Glutamatergic neuron (in vitro differentiated cells): Measurements from ENCODE around the gene MAJIN. TPM values are rescaled to one million over a fixed set of nuclear protein-coding genes. Genes with fewer than 3 reads are reported as not detected.

Source experiments
- DNase-seq: peaks from one replicate; pipeline ENCODE4 v3.0.0; 2022
- H3K27ac Mint-ChIP-seq: one replicate; pipeline ENCODE4 v1.8.0; 2020; ENCODE audit warnings: mild to moderate bottlenecking, mixed read lengths, inconsistent platforms; ENCODE audit not compliant: unreplicated experiment
- H3K27me3 Mint-ChIP-seq: one replicate; pipeline ENCODE4 v1.8.0; 2020; ENCODE audit warnings: mild to moderate bottlenecking, moderate library complexity, mixed read lengths, inconsistent platforms; ENCODE audit not compliant: unreplicated experiment
- H3K36me3 Mint-ChIP-seq: one replicate; pipeline ENCODE4 v1.8.0; 2020; ENCODE audit warnings: mild to moderate bottlenecking, mixed read lengths, inconsistent platforms; ENCODE audit not compliant: unreplicated experiment
- H3K4me1 Mint-ChIP-seq: one replicate; pipeline ENCODE4 v1.8.0; 2020; ENCODE audit warnings: mild to moderate bottlenecking, low read depth, mixed read lengths, inconsistent platforms; ENCODE audit not compliant: unreplicated experiment
- H3K4me3 Mint-ChIP-seq: one replicate; pipeline ENCODE4 v1.8.0; 2020; ENCODE audit warnings: mild to moderate bottlenecking, mixed read lengths, inconsistent platforms; ENCODE audit not compliant: unreplicated experiment
- H3K9me3 Mint-ChIP-seq: one replicate; pipeline ENCODE4 v1.8.0; 2020; ENCODE audit warnings: mild to moderate bottlenecking, moderate library complexity, mixed read lengths, inconsistent platforms; ENCODE audit not compliant: unreplicated experiment
- long read RNA-seq: library from polyadenylated mRNA; unstranded; transcript quantifications from one replicate; pipeline ENCODE4 v2.0.0, GENCODE V29; 2020; ENCODE audit not compliant: unreplicated experiment
- total RNA-seq: library from RNA; stranded (reverse); fragmentation: NEBNext Ultra II Directional; extraction: Animal tissue kit (Norgen Biotek cat#: 25700); gene quantifications from one replicate; pipeline ENCODE4 v1.2.1, GENCODE V29; 2021; ENCODE audit not compliant: unreplicated experiment
- TF ChIP-seq, protein P1 (sequence below): fragments of 200-600 bp; sonication (generic); IDR thresholded peaks from one replicate; pipeline ENCODE4 v1.5.0; 2021; ENCODE audit not compliant: partially characterized antibody, unreplicated experiment

MAJIN gene, protein sequence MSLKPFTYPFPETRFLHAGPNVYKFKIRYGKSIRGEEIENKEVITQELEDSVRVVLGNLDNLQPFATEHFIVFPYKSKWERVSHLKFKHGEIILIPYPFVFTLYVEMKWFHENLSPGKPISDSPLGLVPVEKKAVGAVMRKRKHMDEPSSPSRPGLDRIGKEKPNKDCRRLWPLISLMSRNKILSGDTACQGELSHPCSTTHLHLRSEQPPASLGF
- total RNA-seq = not detected
- long read RNA-seq = 0 reads

DNA sequence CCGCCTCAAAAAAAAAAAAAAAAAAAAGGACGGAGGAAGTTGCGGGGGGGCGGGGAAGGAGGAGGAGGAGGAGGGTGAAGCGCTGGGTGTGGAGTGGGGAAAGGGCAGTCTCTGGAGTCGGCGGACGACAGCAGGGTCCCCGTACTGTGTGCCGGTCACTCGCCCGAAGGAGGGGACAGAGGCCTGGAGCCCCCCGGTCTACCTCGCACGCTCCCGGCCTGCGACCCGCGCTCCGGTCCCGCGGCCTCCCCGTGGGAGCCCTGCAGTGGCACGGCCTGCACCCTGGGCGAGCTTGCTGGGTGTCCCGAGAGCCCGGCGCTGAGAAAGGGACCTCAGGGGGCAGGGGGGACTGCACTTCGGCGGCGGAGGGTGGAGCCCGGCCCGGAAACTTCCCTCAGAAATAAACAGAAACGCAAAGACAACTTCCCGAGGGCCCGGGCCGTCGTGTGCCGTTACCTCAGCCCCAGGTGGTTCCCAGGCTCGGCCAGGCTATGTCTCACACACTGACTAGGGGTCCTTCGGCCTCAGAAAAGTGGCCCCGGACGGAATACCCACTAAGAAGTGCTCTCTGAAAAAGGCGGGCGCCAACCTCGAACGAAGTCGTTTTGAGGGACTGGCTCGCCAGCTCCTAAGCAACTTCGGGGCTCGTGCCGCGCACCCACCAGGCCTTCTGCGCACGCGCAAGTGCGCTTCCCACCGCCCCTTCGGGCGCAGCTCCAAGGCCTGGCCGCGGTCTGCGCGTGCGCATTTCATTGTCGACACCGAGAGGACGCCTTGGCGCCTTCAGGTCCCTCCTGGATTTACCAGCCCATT, at the start of gene MAJIN:
Gene MAJIN (minus strand): TSS at position 688 of the 813 bp plus-strand sequence. CDS start 12,703 bp downstream, outside the sequence.
- peak; percentile 67 for DNase-seq
- Mint-ChIP-seq H3K36me3 (no peaks in the 10 kb centered on the region), H3K4me1 (peaks cover 5% of the 10 kb centered on the region), H3K27ac (no peak within 1 kb of the TSS), H3K4me3 (no peak within 1 kb of the TSS), H3K27me3 (peaks cover 8% of the 10 kb centered on the region), H3K9me3 (peaks cover 2% of the 10 kb centered on the region)
- TF ChIP-seq, protein P1, sequence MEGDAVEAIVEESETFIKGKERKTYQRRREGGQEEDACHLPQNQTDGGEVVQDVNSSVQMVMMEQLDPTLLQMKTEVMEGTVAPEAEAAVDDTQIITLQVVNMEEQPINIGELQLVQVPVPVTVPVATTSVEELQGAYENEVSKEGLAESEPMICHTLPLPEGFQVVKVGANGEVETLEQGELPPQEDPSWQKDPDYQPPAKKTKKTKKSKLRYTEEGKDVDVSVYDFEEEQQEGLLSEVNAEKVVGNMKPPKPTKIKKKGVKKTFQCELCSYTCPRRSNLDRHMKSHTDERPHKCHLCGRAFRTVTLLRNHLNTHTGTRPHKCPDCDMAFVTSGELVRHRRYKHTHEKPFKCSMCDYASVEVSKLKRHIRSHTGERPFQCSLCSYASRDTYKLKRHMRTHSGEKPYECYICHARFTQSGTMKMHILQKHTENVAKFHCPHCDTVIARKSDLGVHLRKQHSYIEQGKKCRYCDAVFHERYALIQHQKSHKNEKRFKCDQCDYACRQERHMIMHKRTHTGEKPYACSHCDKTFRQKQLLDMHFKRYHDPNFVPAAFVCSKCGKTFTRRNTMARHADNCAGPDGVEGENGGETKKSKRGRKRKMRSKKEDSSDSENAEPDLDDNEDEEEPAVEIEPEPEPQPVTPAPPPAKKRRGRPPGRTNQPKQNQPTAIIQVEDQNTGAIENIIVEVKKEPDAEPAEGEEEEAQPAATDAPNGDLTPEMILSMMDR = no peak

DNA sequence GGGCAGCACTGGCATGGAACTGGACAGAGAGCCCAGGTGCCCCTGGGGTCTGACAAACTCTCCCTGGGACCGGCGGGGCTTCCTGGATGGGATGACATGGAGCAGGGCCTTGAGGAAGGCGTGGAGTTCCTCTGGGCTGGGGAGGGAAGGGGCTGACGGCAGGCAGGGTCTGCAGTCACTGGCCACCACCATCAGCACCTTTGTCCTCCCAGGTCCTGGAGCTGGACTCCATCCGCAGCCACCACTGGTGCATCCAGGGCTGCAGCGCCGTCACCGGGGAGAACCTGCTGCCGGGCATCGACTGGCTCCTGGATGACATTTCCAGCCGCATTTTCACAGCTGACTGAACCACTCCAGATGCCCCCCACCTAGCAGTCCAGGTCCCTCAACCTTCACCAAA, 49.6 kb upstream of the MAJIN start:
- Mint-ChIP-seq H3K36me3 (peaks cover 4% of the 10 kb centered on the region), H3K27me3 (peaks cover 2% of the 10 kb centered on the region), H3K27ac (no peak overlapping the region), H3K9me3 (peaks cover 3% of the 10 kb centered on the region), H3K4me1 (peaks cover 3% of the 10 kb centered on the region), H3K4me3 (no peak overlapping the region)
- DNase-seq = no peak
- TF ChIP-seq, protein P1 = no peak

DNA sequence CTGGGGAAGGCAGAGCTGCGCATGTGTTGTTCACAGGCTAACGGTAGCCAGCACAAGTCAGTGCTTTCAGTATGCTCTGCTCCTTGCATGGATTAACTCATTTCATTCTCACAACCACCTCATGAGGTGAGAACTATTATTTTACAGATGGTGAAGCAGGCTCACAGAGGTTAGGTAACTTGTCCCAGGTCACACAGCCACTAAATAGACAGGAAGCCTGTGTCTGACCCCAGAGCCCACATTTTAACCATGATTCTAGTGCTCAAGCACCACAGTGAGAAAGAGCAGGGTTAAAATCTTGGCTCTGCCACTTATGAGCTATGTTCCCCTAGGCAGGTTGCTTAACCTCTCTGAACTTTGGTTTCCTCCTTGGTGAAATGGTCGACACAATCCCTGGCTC, 49.1 kb upstream of the MAJIN start:
- no peak overlapping the region for H3K27ac Mint-ChIP-seq
- no peak for DNase-seq
- peaks cover 2% of the 10 kb centered on the region for H3K9me3 Mint-ChIP-seq
- TF ChIP-seq, protein P1 = no peak
- peaks cover 3% of the 10 kb centered on the region for H3K4me1 Mint-ChIP-seq
- peaks cover 4% of the 10 kb centered on the region for H3K36me3 Mint-ChIP-seq
- peaks cover 2% of the 10 kb centered on the region for H3K27me3 Mint-ChIP-seq
- H3K4me3 Mint-ChIP-seq = no peak overlapping the region

DNA sequence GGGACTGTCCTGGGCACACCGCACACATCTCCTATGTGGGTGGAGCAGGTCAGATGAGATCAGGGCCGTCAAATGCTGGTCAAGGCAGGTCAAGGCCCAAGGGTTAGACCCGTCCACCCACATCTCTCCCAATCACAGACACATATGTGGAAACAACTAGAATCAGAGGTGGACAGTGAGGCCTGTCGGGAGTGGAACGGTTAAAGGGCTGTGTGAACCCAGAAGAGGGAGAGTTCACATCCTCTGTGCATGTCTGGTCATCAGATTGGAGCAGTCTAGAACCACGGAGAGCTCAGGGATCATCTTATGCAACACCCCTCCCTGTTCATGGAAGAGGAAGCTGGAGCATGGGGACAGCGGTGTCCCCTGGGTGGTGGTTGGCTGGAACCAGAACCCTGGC, 47.9 kb upstream of the MAJIN start:
- Mint-ChIP-seq H3K27ac (no peak overlapping the region), H3K4me1 (peaks cover 3% of the 10 kb centered on the region), H3K4me3 (no peak overlapping the region), H3K9me3 (peaks cover 2% of the 10 kb centered on the region), H3K36me3 (peaks cover 4% of the 10 kb centered on the region), H3K27me3 (peaks cover 2% of the 10 kb centered on the region)
- no peak for DNase-seq
- TF ChIP-seq, protein P1 = no peak

DNA sequence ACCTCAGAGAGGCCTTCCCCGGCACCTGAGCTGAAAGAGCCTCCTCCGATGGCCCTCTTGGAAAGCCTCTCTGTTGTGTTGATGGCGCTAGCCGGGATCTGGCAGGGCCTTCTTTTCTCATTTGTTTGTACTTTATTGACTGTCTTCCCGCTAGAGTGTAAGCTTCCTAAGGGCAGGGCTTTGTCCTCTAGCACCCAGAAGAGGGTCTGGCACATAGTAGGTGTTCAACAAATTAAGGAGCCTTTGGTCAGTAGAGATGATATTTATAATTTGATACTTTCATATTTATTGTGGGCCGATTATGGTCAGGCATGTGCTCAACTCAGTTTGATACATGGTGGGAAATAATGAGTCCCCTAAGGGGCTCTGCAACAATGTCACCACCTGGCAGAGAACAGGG, 46.0 kb upstream of the MAJIN start:
- DNase-seq = no peak
- H3K27ac Mint-ChIP-seq = no peak overlapping the region
- TF ChIP-seq, protein P1 = no peak
- H3K9me3 Mint-ChIP-seq = peaks cover 2% of the 10 kb centered on the region
- H3K4me3 Mint-ChIP-seq = no peak overlapping the region
- H3K27me3 Mint-ChIP-seq = peaks cover 2% of the 10 kb centered on the region
- H3K36me3 Mint-ChIP-seq = peaks cover 4% of the 10 kb centered on the region
- peaks cover 7% of the 10 kb centered on the region for H3K4me1 Mint-ChIP-seq
